K562 (cell line): ENCODE measurements around the gene PYHIN1. TPM values are rescaled to one million over a fixed set of nuclear protein-coding genes. Genes with fewer than 3 reads are reported as not detected.

ENCODE experiments used
- ARID1B ChIP-seq: fragments of 450-650 bp; IDR thresholded peaks from 2 replicates; pipeline ENCODE4 v1.6.1; 2016; ENCODE audit warnings: antibody characterized with exemption, mild to moderate bottlenecking, inconsistent platforms
- CBFA2T2 ChIP-seq: fragments of 450-650 bp; conservative IDR thresholded peaks from 2 replicates; pipeline ENCODE4 v1.6.1; 2017; ENCODE audit warnings: mild to moderate bottlenecking
- CBFA2T3 ChIP-seq: fragments of 450-650 bp; IDR thresholded peaks from 2 replicates; pipeline ENCODE4 v1.6.1; 2017
- E4F1 ChIP-seq: fragments of 250-450 bp; sonication (Bioruptor Pico); IDR thresholded peaks from 2 replicates; pipeline ENCODE4 v1.5.0; 2021; ENCODE audit warnings: mild to moderate bottlenecking, borderline replicate concordance
- HNRNPLL ChIP-seq: fragments of 200-400 bp; formaldehyde crosslinking; IDR thresholded peaks from 2 replicates; pipeline ENCODE4 v1.6.1; 2017; ENCODE audit warnings: low read length, low read depth, mild to moderate bottlenecking; ENCODE audit not compliant: poor library complexity, severe bottlenecking
- MAFK ChIP-seq: IDR thresholded peaks from 2 replicates; pipeline ENCODE4 v1.6.1; 2011; ENCODE audit warnings: low read length, improper control_type of control experiment
- POLR3G ChIP-seq: IDR thresholded peaks from 2 replicates; pipeline ENCODE4 v1.6.1; 2011; ENCODE audit not compliant: insufficient read length, insufficient replicate concordance; ENCODE audit errors: extremely low read depth
- ZBTB2 ChIP-seq: fragments of 450-650 bp; IDR thresholded peaks from 2 replicates; pipeline ENCODE4 v1.6.1; 2016; ENCODE audit warnings: antibody characterized with exemption
- polyA plus RNA-seq, 8 experiments: library from polyadenylated mRNA; depleted of rRNA in 4 of 8; stranded (reverse) in 5 of 8; unstranded in 3 of 8; fragments of >200 nt; fragmentation: Nextera tagmentation in 2 of 8; fragmentation: Illumina TruSeq in 1 of 8; extraction: Ambion mirVana in 2 of 8; extraction: Trizol in 1 of 8; gene quantifications; 2 replicates each; pipeline versions ENCODE4 v1.2.1 to v1.2.3, GENCODE V29; 2011 to 2014; ENCODE audit warnings: inconsistent platforms in 1 of 8, missing spikeins in 1 of 8
- total RNA-seq, 7 experiments: library from RNA; depleted of rRNA in 6 of 7; stranded (reverse); fragments of >200 nt in 6 of 7; fragmentation: Illumina TruSeq in 2 of 7; extraction: Trizol in 2 of 7; gene quantifications; 2 replicates each; pipeline versions ENCODE4 v1.2.1 to v1.2.3, GENCODE V29; 2011 to 2021; ENCODE audit warnings: low replicate concordance in 1 of 7
- TF ChIP-seq, protein P1 (sequence below): fragments of 450-650 bp; IDR thresholded peaks from 2 replicates; pipeline ENCODE4 v1.6.1; 2016
- TF ChIP-seq, protein P2 (sequence below): fragments of 250-450 bp; sonication (Bioruptor Pico); IDR thresholded peaks from 2 replicates; pipeline ENCODE4 v1.4.0; 2020; ENCODE audit warnings: mild to moderate bottlenecking
- TF ChIP-seq, protein P3 (sequence below): fragments of 450-650 bp; formaldehyde crosslinking; conservative IDR thresholded peaks from 2 replicates; pipeline ENCODE4 v1.4.0; 2022; ENCODE audit warnings: mild to moderate bottlenecking, missing genetic modification characterization

PYHIN1 gene
- total and polyA plus RNA-seq, 9 of the 15 experiments (the other 6 are each of a cell fraction or from before 2014, with no cell fraction given): not detected

DNA sequence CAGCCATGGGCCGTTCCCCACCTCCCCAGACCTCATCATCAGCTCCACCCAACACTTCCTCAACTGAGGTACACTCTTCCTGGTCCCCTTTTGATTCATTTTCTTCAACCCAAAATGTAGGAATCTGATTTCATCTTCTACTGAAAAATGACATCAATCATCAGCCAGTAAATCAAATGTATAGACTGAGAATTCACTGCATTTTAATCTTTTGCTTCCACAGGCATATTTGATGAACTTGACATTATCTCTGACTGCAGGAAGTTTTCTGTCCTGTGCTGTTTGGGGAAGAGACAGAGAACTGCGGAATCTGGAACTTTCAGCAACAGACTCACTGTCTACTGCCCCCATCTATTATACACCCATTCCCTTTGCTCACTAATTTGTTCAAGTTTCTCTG, 7.8 kb downstream of the PYHIN1 start (continued):
- TF ChIP-seq, protein P1, sequence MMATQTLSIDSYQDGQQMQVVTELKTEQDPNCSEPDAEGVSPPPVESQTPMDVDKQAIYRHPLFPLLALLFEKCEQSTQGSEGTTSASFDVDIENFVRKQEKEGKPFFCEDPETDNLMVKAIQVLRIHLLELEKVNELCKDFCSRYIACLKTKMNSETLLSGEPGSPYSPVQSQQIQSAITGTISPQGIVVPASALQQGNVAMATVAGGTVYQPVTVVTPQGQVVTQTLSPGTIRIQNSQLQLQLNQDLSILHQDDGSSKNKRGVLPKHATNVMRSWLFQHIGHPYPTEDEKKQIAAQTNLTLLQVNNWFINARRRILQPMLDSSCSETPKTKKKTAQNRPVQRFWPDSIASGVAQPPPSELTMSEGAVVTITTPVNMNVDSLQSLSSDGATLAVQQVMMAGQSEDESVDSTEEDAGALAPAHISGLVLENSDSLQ: peak; percentile 40; the same call in 1 of the 2 replicates
- TF ChIP-seq CBFA2T3: peak; percentile 69
- TF ChIP-seq E4F1 (CRISPR knock-in tag): no peak
- TF ChIP-seq MAFK: no peak
- TF ChIP-seq HNRNPLL: no peak
- peak; percentile 38 for TF ChIP-seq CBFA2T2
- TF ChIP-seq, protein P2, sequence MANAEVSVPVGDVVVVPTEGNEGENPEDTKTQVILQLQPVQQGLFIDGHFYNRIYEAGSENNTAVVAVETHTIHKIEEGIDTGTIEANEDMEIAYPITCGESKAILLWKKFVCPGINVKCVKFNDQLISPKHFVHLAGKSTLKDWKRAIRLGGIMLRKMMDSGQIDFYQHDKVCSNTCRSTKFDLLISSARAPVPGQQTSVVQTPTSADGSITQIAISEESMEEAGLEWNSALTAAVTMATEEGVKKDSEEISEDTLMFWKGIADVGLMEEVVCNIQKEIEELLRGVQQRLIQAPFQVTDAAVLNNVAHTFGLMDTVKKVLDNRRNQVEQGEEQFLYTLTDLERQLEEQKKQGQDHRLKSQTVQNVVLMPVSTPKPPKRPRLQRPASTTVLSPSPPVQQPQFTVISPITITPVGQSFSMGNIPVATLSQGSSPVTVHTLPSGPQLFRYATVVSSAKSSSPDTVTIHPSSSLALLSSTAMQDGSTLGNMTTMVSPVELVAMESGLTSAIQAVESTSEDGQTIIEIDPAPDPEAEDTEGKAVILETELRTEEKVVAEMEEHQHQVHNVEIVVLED (CRISPR knock-in tag): no peak
- TF ChIP-seq ARID1B: peak; percentile 47; the same call in 1 of the 2 replicates
- TF ChIP-seq ZBTB2: no peak
- TF ChIP-seq, protein P3, sequence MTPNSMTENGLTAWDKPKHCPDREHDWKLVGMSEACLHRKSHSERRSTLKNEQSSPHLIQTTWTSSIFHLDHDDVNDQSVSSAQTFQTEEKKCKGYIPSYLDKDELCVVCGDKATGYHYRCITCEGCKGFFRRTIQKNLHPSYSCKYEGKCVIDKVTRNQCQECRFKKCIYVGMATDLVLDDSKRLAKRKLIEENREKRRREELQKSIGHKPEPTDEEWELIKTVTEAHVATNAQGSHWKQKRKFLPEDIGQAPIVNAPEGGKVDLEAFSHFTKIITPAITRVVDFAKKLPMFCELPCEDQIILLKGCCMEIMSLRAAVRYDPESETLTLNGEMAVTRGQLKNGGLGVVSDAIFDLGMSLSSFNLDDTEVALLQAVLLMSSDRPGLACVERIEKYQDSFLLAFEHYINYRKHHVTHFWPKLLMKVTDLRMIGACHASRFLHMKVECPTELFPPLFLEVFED: no peak
- TF ChIP-seq POLR3G: no peak
